NCI-H1048 (cell line): Measurements from ENCODE around the gene ATM.

ENCODE experiments used
- DNase-seq: peaks from one replicate; lab custom pipeline; 2025; lab: John Stamatoyannopoulos, UW

ATM gene

GRCh38 chr11:108222574-108223347 is at the start of gene ATM, which contains the start of gene NPAT:
Gene ATM, plus strand, starts transcription at chr11:108223067. Its CDS starts 4,558 bp downstream, at chr11:108227625.
Gene NPAT, minus strand, starts transcription at chr11:108222638. Its CDS starts 102 bp downstream, at chr11:108222536.
- peak; percentile 96 for DNase-seq

DNA sequence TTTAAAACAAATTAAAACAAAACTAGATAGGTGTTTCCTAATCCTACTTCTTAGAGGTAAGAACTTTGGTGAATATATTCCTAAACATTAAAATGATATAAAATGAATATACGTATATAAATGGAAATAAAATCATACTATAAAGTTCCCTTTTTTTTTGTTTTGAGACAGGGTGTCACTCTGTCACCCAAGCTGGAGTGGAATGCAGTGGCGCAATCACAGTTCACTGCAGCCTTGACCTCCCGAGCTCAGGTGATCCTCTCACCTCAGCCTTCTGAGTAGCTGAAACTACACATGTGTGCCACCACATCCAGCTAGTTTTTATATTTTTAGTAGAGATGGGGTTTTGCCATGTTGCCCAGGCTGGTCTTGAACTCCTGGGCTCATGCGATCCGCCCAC is 45.3 kb upstream of the ATM start:
- no peak for DNase-seq

- DNase-seq, result no peak
Measured at GRCh38 chr11:108193725-108194124, 29.1 kb upstream of the ATM start.

DNA sequence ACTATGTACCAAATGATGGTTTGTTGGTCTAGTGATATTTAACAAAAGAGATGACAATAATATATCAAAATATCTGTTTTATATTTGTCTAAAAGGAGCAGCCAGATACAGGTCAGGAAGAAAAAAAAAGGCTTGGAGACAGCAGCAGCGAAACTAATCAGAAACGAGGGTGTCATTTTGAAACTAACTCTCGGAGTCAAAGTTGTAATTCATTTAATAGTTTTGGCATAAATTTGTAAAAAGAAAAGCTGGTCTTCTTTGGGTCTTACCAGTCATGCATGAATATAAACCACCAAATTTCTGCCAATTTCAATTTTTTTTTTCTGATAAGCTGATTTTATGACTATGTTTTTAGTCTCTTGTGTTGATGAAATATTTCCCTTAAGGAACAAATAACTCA is 26.0 kb upstream of the ATM start:
- no peak for DNase-seq

- no peak for DNase-seq
Measured at GRCh38 chr11:108197351-108197750, 25.5 kb upstream of the ATM start.

DNA sequence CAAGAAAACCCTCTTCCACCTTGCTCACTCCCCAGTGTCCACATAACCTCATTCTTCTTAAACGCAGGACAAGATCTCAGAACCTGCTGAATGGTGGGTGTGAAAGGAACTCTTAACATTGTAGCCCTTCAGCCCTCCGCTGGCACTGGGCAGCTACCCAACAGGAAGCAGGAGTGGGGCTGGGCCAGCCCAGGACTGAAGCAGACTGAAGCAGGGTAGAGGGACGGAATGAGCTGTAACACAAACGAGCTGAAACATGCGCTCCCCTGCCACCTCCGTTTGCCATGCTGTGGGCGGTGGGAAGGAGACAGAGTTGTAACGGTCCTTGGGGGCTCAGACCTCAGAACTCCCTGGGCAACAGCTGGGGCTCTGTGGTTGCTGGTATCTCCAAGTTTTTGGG is 24.0 kb upstream of the ATM start:
- no peak for DNase-seq

DNA sequence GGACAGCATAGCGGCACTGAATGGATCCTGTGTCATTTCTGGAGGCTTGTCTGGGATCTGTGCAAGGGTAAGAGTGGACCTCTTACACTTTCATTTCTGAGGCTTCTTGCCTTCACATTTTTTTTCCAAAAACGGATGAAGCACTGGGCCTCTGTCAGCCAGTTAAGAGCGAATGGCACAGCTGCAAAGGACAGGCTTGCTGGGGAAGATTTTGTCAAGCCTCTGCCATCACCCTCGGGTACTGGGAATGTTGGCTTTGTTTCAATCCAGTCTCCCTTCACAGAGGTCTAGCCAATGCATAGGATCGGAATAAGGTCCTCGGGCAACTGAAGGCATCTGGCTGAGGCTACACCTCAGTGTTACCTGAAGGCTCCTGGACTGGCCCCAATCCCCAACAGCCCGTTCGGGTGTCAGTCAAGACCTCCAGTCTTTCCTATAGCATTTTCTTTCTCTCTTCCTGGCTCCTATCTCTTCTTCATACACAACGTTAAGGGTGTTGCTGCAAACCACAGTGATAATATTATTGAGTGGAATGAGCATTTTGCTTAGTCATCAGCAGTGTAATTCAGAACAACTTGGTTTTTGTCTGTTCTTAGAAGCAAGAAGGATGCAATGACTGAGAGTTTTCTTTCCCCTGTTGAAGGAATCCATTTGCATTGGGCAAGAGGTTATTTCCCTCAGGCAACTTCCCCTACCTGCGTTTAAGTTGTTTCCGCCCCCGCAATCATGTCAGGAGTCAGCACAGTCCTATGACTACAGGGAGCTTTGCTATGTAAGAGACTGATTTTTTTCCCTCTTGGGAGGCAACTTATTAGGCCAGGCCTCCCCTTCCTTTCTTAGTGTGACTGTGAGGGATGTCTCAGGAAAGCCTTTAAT is 23.2 kb upstream of the ATM start:
- DNase-seq, result no peak

GRCh38 chr11:108203075-108203474 is 19.8 kb upstream of the ATM start:
- no peak for DNase-seq

GRCh38 chr11:108204376-108204775 is 18.5 kb upstream of the ATM start:
- DNase-seq, result no peak

DNA sequence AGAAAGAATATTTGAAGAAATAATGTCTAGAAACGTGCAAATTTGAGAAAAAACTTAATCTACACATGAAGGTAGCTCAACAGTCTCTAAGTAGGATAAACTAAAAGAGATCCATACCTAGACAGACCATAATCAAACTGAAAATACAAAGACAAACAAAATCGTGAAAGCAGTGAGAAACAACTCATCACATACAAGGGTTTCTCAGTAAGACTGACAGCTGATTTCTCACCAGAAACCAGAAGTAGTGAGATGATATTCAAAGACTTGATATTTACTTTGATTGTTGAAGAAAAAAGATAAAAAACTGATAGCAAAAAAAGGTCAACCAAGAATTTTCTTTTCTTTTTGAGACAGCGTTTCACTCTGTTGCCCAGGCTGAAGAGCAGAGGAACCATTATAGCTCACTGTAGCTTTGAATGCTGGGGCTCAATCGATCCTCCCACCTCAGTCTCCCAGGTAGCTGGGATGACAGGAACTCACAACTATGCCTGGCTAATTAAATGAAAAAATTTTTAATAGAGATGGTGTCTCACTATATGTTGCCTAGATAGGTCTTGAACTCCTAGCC is 17.9 kb upstream of the ATM start:
- DNase-seq, result no peak

DNA sequence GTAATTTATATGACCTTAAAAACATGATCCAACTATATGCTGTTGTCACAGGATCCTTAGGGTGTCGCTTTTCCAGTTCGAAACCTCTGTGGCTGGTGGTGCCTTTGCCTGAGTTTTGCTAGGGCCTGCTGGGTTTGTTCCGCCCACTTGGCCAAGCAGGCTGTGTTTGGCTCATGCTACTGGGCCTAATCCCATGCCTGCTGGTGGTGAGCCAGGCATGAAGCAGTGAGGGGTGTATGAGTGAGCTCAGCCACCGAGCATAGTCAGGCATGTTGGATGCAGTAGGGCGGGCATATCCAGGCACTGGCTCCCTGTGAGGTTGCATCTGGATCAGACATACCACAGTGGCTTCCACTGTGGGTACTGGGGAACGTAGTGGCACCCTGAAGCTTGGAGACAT is 16.7 kb upstream of the ATM start:
- DNase-seq, result no peak

GRCh38 chr11:108206969-108207682 is 15.7 kb upstream of the ATM start:
- DNase-seq, result no peak

DNA sequence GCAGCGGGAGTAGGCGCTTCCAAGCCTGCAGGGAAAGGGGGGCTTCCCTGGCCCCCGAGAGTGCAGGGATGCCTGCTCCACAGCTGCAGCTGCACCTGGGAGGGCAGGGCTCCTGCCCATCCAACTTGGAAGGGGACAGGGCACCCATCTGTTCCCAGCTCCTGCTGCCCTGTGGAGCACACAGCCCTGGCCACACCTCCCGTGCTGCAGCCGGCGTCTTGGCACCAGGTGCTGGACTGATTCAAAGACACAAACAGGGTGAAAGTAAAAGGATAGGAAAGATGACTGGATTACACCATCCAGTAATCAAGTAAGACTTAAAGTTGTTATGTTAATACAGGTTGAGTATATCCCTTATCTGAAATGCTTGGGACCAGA is 15.2 kb upstream of the ATM start:
- DNase-seq, result no peak

DNA sequence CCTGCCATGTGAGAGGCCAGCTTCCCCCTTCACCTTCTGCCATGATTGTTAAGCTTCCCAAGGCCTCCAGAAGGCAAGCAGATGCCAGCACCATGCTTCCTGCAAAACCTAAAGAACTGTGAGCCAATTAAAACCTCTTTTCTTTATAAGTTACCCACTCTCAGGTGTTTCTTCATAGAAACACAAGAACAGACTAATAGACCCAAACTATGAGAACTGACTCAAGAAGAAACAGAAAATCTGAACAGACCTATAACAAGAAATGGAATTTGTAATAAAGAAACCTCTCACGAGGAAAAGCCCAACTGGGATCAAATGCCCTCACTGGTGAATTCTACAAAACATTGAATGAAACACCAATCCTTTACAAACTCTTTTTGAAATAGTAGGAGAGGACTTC is 12.4 kb upstream of the ATM start:
- no peak for DNase-seq

DNA sequence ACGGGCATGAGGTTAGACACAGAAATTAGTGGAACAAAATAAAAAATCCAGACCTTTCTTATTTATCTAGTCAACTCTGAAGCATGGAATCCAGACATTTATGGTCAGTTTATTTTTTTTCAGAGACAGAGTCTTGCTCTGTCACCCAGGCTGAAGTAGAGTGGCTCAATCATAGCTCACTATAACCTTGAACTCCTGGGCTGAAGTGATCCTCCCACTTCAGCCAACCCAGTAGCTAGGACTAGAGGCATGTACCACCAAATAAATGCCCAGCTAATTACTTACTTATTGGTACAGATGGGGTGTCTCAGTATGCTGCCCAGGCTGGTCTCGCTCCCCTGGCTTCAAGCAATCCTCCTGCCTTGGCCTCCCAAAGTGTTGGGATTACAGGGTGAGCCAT is 9.1 kb upstream of the ATM start:
- DNase-seq, result no peak

GRCh38 chr11:108216988-108217387 is 5.9 kb upstream of the ATM start:
- DNase-seq, result no peak

- no peak for DNase-seq
Measured at GRCh38 chr11:108218455-108218854, 4.4 kb upstream of the ATM start.

DNA sequence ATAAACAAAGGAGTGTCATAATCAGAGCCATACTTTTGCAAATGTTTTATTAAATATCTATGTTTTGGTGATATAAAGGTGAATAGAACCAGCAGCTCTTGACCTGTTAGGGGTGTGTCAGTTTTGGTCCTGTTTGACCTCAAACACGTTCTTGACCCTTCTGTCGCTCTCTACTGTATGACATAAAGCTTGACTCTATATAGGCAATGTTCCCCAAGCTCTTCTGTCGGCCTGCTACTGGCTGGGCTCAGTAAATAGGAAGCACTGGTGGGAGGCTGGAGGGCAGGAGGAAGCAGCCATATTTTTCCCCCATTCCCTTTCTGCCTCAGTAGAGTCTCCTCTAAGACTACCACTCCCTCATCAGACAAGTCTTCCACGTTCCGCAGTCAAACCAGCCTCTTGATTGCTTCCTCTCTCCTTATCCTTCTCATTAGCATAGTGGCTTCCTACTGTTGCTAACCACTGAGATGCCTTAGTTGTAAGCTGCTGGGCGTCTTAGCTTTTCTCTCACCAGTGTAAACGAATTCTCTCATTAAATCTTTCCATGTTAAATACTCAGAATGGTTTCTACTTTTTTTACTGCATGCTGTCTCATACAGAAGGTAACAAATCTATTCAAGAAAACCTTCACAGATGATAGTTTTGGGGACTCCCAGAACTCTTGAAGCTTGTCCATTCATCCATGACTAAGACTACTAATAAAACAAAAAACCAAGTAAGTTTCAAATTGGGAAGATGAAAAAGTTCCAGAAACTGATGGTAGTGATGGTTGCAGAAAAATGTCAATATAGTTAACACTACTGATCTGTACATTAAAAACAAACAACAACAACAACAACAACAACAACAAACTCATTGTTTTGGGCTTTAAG is 3.7 kb upstream of the ATM start:
- DNase-seq, result no peak

DNA sequence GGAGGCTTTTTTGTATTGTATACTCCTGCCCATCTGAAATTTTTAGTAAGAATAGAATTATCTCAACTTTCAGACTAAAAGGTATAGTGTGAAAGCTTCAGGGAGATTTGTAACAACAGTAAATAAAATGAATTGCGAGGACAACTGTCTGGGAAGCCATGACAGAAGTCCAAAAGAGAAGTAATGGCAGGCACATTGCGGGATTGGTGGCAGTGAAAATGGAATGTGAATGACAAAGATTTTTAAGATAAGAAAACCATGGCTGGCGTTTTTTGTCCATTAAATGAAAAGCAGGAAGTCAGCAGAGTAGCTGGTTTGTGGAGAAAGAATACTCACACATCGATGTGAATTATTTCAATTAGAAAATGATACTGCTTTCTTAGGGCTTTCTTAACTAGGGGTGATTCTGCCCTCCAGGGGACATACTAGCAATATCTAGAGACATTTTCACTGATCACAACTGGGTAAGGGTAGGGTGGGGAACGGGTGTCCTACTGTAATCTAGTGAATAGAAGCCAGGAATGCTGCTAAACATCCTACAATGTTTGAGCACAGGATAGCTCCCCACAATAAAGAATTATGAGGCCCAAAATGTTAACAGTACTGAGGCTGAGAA is 2.0 kb upstream of the ATM start:
- DNase-seq, result no peak

GRCh38 chr11:108221371-108221770 is 1.5 kb upstream of the ATM start:
- no peak for DNase-seq
